ENCODE data around the gene MRPS10.

MRPS10 gene

DNA sequence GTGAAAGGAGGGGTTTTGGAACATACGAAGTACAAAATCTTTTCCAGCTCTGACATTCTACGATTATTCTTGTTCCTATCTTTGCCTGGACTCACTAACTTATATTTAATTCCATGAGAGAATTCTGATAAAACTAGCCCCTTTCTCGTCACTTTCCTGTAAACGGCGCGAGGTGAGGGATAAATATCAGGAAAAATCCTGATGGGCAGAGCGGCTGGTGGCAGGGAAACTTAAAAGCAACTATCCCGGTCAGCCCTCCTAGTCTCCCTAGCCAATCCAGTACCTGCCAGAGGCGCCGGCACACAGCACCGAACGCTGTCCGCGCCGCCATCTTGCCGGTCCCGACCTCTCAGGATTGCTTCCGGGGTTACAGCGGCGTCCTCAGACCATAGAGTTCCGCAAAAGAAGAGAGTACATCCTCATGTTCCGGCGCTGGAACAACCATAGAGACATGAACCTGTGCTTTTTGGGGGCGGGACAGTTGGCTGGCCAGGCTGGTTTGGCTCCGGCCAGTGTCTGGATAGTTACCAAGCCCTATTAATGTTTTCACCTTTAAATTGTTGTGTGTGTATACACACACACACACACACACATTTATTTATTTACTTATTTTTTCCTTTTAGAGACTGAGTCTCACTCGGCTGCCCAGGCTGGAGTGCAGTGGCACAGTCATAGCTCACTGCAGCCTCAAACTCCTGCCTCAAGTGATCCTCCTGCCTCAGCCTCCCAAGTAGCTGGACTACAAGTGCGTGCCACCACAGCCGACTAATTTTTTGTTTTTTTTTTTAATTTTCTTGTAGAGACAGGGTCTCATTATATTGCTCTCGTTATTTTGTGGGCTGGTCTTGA lies at the start of gene MRPS10:
TSS of gene MRPS10 (minus strand) at position 343 of the 849 bp plus-strand sequence. CDS start at position 331, 12 bp downstream.
- peak; percentile 82 to 87 for DNase-seq (ENCODE audit: low read depth in 2 of 2)

DNA sequence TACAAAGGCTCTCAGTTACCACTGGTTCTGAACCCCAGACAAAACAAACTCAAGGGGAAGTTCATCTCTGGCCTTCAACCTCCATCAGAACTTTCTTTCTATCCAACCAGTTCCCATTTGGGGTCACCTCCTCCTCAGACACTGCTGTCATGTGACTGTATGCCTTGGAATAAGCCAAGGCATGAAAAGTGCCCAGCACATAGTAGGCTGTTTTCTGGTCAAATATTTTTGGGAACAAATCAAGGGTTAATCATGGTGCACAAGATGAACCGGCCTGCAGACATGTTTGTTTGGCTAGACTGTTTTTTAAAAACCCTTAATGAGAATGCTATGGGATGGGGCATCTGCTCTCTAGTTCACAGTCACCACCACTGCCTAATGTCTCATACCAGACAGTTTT lies 48.9 kb upstream of the MRPS10 start:
- DNase-seq (ENCODE audit: low read depth in 2 of 2) = no peak

DNA sequence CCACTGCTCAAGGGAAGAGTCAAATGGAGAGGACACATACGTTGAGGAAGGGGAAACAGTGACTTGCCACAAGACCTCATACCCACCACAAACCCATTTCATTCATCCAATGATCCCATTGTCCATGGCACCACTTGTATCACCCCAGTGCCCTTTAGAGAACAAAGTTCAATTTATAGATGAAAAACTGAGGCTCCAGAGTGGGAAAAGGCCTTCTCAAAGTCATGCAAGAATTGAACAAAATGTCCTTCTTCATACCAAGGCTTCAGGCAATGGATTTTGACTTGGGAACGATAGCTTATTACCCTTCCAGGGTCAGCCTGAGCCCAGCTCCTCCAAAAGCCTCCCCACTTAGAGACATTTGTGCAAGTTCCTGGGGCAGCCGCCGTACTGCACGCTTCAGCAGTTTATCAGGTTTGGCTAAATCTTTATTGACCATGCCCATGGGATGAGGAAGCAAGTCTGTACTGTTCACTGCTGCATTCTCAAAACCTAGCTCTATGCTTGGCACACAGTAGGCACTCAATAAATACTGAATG lies 47.3 kb upstream of the MRPS10 start:
- DNase-seq (ENCODE audit: low read depth in 2 of 2) = no peak

DNA sequence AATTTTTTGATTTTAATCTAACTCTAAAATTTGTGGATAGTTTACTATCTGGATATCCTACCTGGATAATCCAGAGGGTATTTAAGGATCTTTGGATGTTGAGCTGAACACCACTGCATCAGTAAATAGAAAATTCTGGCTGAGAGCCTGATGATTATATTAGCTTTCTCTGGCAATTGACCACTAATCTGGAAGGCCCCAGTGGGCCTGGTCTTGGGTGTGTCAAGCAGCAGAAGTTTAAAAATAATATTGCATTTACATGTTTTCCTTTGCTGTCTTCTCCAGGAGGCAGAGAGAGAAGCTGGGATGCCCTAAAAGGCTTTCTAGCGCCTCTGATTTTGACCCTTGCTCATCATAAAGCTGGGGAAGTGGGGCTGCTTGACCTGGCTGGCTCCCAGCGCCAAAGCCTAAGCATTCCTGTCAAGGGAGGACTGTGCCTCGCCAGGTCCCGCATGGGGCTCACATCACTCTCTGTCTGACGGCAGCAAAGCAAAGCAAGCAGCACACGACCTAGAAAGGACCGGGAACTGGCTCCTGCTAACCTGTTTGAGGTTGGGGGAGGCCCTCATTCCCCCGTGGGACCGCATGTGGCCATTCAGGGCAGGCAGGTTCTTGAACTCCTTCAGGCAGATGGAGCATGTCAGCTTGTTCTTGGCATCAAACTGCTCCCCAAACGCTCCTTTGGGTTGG lies 46.6 kb upstream of the MRPS10 start:
- DNase-seq (ENCODE audit: low read depth in 2 of 2) = no peak

DNA sequence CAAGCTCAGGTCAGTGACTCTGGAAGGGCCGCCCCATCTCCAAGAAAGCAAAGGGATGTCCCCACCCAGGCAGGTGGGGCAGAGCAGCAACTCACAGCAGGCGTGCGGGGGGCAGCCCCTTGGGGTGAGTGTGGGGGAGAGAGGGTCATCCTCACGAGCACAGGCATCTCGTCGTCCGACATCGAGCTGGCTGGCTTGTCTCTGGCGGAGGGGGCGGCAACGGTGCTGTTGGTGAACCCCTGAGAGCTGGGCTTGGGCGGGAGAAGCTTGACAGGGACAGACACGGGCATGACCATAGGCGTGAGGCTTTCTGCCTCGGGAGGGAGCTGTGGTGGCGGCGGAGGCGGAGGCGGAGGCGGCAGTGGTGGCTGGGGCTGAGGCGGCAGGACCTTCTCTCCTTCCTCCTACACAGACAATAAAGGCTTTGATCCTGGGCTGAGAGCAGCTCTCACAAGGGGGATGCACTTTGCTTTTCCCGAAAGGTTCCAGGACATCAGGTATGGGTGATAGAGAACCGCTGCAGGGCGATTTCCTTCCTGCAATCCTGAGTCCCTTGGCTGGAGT lies 45.6 kb upstream of the MRPS10 start:
- no peak for DNase-seq (ENCODE audit: low read depth in 2 of 2)

DNA sequence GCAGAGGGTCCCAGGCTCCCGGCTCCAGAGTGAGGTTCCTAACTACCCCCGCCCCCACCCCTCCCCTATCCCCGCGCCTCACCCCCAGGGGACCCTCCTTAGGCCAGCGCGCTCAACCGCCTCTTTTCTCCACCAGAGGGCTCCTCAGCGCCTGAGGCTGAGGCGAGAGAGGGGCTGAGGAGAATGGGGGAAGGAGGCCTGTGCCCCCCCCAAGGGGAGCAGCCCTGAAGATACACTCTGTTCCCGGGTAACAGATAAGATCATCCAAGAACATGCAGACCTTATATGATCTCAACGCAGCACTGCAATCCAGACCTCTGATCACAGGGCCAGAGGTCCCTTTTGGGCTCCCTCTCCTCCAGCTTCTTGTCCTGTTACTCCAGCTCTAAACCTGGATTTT lies 43.3 kb upstream of the MRPS10 start:
- peak in 1 of 2 donors; percentile 31 for DNase-seq (ENCODE audit: low read depth in 2 of 2)

DNA sequence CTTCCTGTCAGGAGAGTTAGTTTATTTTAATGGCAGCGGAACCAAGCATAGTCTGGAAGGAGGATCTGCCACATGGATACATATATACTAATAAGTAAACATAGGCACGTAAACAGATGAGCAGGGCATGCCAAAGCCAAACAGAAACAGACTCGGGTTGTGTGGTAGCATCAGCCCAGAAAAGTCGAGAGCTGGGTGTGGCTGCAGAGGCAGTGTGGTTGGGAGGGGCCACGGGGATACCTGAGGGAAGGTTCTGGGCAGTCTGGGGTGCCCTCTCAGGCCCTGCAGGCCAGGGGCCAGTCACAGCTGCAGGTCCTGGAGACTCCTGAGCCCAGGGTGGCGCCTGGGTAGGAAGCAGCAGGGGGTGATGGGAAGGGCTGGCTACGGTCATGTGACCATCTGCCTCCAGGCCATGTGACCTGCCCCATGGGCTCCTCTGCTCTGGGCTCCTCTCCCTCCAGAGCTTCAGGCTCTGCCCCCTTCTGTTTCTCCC lies 42.8 kb upstream of the MRPS10 start:
- no peak for DNase-seq (ENCODE audit: low read depth in 2 of 2)

DNA sequence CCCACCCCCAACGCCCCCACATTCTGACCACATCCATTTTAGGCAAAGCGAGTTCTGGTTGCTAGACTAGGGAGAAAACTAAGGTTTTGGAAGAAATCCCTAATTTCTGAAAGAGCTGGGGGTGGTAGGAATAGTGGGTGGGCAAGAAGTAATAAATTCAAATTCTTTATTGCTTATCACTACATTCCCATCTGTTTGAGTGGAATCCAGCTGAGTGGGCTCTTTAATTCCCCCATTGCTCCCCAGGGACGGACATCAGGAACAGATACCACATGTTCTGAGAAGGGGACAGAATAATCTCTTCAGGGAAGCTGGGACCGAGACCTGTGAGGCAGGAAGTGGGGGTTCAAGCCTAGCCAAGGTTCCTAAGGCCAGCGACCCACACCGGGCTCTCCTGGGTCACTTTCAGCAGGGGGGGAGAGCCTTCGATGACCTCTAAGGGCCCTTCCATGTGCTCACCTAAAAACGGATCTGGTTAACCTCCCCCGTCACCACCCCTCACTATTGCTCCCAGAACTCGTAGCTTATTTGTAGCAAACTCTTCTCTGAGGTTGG lies 42.3 kb upstream of the MRPS10 start:
- DNase-seq (ENCODE audit: low read depth in 2 of 2) = no peak

DNA sequence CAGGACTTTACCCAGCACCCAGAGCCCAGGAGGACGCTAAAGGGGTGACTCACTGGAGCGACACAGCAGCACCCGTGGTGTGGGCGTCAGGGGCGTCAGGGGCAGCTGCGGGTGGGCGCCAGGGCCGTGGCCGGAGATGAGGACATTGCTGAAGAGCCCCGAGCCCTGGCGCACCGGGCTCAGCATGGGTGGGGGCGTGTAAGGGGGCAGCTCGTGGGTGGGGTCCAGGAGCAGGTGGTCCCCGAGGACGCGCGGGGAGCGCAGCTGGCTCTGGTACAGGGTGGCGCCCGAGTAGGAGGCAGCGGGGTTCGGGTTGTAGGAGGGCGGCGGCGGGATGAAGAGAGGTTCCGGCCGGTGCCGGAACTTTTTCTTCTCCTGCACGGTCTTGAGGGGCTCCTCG lies 41.6 kb upstream of the MRPS10 start:
- DNase-seq (ENCODE audit: low read depth in 2 of 2) = no peak

DNA sequence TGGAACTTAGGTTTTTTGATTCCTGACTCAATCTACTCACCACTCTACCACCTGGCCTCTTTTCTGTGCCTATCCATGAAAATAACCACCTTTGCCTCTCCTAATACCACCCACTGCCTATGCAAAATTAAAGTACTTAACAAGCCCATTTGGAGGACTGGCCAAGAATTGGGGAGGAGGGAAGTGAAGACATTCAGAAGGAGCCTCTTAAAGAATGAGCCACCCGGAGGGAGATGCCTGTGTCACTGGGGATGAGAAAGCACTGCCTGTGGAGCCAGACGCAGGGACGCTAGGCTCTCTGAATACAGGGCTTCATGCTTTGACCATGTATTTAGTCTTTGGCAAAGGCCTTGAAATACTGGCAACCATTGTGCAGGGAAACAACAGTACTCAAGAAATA lies 40.0 kb upstream of the MRPS10 start:
- no peak for DNase-seq (ENCODE audit: low read depth in 2 of 2)

DNA sequence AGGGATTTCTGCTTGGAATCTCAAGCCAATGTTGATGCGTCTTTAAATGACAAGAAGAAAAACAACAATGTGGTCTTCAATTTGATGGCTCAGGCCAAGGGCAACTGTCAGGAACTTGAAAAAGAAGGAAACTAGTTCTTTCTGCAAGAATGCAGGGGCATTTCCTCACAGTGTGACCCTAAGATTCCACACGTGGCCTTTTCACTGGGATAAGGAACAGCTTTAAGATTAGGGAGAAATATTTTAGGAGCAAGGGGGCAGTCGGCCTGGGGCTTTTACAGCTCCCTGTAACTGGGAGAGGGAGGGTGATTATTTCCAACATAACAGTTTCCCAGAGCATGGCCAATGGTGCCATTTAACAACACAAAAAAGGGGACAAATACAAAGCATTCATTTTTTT lies 39.4 kb upstream of the MRPS10 start:
- no peak for DNase-seq (ENCODE audit: low read depth in 2 of 2)

DNA sequence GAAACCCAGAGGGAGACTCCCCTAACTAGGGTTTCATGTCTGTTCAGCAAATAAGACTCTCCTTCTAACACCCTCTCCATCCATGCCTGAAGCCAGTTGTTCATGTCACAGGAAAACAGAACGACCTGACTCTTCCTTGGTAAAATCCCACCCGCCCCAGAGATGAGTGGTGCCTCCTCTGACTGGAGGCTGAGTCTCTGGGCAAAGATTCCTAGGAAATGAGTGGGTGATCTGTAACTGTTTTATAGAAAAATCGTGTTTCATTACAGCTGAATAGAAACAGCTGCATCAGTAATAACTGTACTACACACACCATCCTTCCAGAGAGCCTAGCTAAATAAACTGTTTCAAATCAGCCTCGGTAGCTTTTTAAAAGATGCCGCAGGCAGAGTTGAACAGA lies 37.4 kb upstream of the MRPS10 start:
- DNase-seq (ENCODE audit: low read depth in 2 of 2) = no peak

DNA sequence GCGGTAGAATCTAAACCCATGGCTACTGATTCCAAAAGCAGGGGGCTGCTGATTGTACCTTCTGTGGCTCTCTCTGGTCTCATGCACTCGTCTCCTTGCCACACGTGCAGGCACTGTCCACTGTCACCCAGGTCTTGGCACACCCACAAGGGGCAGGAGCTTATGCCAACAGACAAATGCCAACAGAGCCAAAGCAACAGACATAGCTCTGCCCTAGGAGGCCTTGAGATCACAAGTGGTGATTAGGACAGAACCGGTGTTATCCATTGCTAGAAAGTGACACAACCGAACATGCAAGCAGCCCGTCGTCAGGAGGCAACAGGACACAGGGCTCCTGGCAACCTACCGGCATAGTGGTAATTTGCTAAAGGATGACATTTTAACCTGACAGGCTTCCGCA lies 36.8 kb upstream of the MRPS10 start:
- DNase-seq (ENCODE audit: low read depth in 2 of 2) = no peak

DNA sequence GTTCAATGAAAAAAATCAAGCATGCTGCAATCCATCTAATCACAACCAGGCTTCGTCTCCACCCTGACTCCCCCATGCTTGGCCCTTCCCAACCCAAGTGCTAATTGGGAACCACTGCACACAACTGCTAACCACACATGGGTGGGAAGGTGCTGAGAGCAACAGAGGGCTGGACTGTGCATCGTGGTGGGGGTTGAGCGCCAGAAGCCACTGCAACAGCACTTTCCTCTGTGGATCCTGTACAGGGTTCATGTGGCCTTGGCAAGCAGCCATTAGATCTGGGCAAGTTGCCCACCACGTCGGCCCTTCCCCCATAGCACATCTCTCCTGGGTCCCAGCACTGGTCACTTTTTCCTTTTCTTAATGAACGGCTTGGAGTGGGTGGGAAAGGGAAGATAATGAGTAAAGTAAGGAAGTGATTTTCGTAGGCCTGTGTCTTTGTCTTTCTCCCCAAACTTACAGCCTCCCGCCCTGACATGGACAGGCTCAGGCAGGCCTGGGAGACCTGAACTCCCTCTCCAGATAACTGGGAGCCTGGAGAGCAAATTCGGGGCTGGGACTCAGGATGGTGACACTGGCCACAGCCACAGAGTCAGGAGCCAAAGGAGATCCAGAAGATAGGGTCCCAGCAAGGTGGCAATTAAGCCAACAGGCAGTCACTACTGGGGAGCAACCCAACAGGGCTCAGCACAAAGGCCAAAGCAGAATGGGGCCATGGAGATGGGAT lies 34.4 kb upstream of the MRPS10 start:
- DNase-seq (ENCODE audit: low read depth in 2 of 2) = no peak

DNA sequence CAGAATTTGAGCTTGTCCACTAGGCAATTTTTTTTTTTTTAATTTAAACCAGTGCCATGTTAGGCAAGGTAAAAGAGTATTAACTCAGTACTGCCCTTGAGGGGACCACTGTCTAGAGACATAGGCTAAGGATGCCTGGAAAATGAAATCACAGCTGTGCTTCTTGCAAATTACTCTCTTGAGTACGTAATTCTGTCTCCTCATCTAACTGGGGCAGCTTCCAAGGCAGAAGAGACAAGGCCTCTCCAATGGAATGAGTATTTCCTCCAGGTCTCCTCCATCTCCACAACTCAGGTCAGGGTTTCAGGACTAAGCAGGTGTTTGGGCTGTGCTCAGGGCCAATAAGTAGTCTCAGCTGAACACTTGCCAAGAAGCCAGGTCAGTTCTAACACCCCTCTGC lies 33.8 kb upstream of the MRPS10 start:
- no peak for DNase-seq (ENCODE audit: low read depth in 2 of 2)

DNA sequence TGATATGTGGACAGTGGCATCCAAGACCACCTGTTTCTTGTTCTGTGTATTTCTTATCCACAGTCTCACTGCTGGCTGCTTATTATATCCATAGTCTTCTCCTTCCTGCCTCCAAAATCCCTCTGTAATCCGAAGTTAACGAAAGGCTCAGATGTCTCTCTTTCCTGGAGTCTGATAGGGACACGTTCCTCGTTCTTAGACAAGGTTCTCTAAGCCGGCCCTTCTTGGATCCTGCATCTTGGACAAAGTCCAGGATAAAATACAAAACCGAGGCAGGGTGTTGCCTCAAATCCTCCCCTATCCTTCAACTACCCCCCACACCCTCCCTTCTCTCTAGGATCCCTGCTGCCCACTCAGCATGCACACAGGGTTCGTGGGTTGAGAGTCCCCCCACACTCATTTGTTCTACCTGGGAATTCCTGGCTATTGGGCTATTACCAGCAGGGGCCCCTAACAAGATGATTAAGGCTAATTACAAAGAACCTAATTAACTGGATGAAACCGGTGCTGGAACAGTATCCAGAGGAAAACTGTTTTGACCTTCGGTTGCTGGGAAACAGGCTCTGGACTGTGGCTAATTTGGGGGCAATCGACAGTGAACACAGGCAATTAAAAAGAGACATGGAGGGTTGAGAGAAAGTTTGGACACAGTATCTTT lies 32.7 kb upstream of the MRPS10 start:
- DNase-seq (ENCODE audit: low read depth in 2 of 2) = no peak

DNA sequence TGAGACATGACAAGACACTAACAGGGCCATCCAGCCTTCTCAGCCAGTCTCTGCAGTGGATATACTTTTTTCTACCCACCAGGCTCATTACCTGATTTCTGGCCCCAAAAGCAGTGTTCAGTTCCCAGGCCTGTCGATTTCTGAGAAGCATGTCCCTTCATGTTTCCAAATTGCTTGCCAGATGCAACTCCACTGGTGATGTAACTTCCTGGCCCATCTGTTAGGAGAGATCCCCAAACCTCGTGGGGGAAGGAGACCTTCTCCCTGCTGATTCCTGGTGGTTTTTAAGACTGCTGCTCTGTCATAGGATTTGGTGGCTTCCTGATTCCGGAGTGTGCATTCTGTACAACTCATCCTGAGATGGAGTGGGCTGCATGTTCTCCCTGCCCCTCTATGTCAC lies 31.6 kb upstream of the MRPS10 start:
- DNase-seq (ENCODE audit: low read depth in 2 of 2) = no peak

DNA sequence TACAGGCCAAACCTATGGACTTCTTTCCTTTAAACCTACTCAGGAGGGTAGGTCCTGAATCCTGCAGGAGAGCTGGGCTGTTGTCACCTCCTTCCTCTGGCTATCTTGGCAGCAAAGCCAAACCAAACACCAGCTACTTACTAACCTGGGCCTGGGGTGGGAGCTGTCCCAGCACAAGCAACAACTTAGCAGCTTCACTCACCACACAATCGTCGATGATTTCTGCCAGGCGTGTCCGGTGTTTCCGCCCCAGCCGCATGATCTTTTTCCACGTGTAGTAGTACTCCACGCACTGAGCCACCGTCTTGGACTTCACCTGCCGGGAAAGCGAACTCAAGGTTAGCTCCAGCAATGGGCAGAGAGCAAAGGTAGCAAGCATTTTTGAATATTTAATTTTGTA lies 25.4 kb upstream of the MRPS10 start:
- no peak for DNase-seq (ENCODE audit: low read depth in 2 of 2)

DNA sequence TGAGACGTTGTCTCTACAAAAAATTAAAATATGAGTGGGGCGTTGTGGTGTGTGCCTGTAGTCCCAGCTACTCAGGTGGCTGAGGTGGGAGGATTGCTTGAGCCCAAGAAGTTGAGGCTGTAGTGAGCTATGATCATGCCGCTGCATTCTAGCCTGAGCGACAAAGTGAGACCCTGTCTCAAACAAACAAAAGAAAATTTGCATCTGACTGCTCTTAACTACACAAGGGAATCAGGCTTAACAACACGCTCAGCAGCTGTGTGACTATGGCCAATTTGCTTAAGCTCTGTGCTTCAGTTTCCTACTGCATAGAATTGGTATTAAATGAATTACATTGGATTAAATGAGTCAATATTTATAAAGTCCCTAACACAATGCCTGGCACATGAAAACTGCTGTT lies 24.3 kb upstream of the MRPS10 start:
- DNase-seq (ENCODE audit: low read depth in 2 of 2) = no peak

DNA sequence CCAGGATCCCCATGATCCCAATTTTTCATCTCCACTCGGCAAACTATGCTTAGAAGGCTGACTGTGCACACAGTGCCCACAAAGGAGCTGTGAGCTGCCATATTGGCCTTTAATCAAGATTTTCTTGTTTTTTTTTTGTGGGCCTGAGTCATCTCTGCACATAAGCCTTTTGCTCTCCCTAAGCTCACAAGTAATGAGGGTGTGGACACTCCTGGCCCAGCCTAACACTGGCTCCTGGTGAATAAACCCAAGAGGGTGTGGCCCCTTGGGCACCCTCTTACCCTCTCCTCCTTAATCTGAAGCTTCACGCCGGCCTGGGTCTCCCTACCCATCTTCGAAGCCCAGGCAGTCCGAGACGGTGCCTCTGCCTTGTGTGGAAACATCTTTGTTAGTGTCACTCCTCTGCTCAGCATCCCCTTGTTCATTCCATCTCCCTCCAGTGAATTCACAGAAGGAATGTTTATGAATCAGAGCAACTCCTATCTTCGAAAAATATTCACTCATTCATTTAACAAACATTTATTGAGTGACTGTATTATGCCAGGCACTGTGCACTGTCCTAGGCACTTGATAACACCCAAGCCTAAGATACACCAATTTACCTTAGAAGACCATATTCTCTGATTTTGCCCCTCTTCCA lies 22.2 kb upstream of the MRPS10 start:
- DNase-seq (ENCODE audit: low read depth in 2 of 2) = no peak

DNA sequence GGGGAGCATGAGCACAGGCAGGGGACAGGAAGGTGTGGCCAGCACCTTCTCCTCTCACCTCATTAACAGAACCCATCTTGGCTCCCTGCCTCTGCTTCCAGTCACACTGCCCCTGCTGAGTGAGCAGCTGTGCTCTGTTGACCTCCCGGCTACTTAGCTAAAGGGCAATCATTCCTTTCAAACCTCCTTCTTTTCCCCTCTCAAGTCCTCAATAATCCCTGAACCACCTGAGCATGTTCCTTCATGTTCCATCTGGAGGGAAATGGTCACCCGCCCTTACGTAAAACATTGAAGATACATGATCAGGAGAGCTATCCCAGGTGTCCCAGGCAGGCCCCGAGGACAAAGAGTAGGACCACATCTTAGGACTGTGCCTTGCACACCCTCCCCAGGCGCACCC lies 21.7 kb upstream of the MRPS10 start:
- no peak for DNase-seq (ENCODE audit: low read depth in 2 of 2)

Data from stimulated activated CD4-positive, alpha-beta T cell treated with anti-CD3 and anti-CD28 coated beads, Interleukin-4, amount 100 ng/mL, for 48 hours (primary cell).